HEK293T (cell line): ENCODE data around the gene THEM4.
"Not testable (repeated sequence)": the region's sequence is repeated elsewhere in the genome, so short reads cannot be mapped to it uniquely, and the experiment has no call there.

Experiments used
- CTCF ChIA-PET: fragments of 350-600 bp; formaldehyde crosslinking; extraction: SDS; loops from one replicate; lab custom pipeline; 2021; ENCODE audit warnings: antibody characterized with exemption, inconsistent platforms; lab: Yijun Ruan, JAX
- POLR2A ChIA-PET: fragments of 350-600 bp; formaldehyde crosslinking; extraction: SDS; loops from one replicate; lab custom pipeline; 2020; ENCODE audit warnings: antibody characterized with exemption, inconsistent platforms; lab: Yijun Ruan, JAX
- DNase-seq: peaks from one replicate; pipeline ENCODE4 v3.0.0; 2012; ENCODE audit warnings: mixed read lengths; ENCODE audit errors: extremely low spot score
- ARNT ChIP-seq: fragments of 450-650 bp; IDR thresholded peaks from 2 replicates; pipeline ENCODE4 v1.6.1; 2017; ENCODE audit warnings: mild to moderate bottlenecking
- BHLHE40 ChIP-seq: fragments of 450-650 bp; IDR thresholded peaks from 2 replicates; pipeline ENCODE4 v1.6.1; 2016; ENCODE audit warnings: mild to moderate bottlenecking, moderate library complexity, borderline replicate concordance
- CTBP1 ChIP-seq: fragments of 450-650 bp; IDR thresholded peaks from 2 replicates; pipeline ENCODE4 v1.6.1; 2016; ENCODE audit warnings: borderline replicate concordance
- ELF4 ChIP-seq: fragments of 450-650 bp; IDR thresholded peaks from 2 replicates; pipeline ENCODE4 v1.6.1; 2017; ENCODE audit warnings: antibody characterized with exemption
- FOXA1 ChIP-seq: fragments of 450-650 bp; IDR thresholded peaks from 2 replicates; pipeline ENCODE4 v1.6.1; 2016; ENCODE audit warnings: mild to moderate bottlenecking
- FOXK2 ChIP-seq: fragments of 450-650 bp; IDR thresholded peaks from 2 replicates; pipeline ENCODE4 v1.6.1; 2016; ENCODE audit warnings: mild to moderate bottlenecking
- FOXM1 ChIP-seq: fragments of 450-650 bp; IDR thresholded peaks from 2 replicates; pipeline ENCODE4 v1.6.1; 2017; ENCODE audit warnings: mild to moderate bottlenecking, borderline replicate concordance
- HDGF ChIP-seq: fragments of 450-650 bp; IDR thresholded peaks from 2 replicates; pipeline ENCODE4 v1.6.1; 2017; ENCODE audit warnings: antibody characterized with exemption, borderline replicate concordance
- L3MBTL2 ChIP-seq: fragments of 450-650 bp; conservative IDR thresholded peaks from 2 replicates; pipeline ENCODE4 v1.6.1; 2016; ENCODE audit warnings: mild to moderate bottlenecking
- LEF1 ChIP-seq: fragments of 450-650 bp; IDR thresholded peaks from 2 replicates; pipeline ENCODE4 v1.6.1; 2017; ENCODE audit warnings: mild to moderate bottlenecking, borderline replicate concordance
- NFRKB ChIP-seq: fragments of 450-650 bp; IDR thresholded peaks from 2 replicates; pipeline ENCODE4 v1.6.1; 2016; ENCODE audit warnings: mild to moderate bottlenecking, moderate library complexity
- SUZ12 ChIP-seq: fragments of 450-650 bp; IDR thresholded peaks from 2 replicates; pipeline ENCODE4 v1.6.1; 2016; ENCODE audit warnings: mild to moderate bottlenecking
- TARDBP ChIP-seq: fragments of 450-650 bp; IDR thresholded peaks from 2 replicates; pipeline ENCODE4 v1.6.1; 2016
- ZNF384 ChIP-seq: fragments of 450-650 bp; IDR thresholded peaks from 2 replicates; pipeline ENCODE4 v1.6.1; 2016
- TF ChIP-seq, protein P1 (sequence below): fragments of 450-650 bp; IDR thresholded peaks from 2 replicates; pipeline ENCODE4 v1.6.1; 2016

The THEM4 gene

DNA sequence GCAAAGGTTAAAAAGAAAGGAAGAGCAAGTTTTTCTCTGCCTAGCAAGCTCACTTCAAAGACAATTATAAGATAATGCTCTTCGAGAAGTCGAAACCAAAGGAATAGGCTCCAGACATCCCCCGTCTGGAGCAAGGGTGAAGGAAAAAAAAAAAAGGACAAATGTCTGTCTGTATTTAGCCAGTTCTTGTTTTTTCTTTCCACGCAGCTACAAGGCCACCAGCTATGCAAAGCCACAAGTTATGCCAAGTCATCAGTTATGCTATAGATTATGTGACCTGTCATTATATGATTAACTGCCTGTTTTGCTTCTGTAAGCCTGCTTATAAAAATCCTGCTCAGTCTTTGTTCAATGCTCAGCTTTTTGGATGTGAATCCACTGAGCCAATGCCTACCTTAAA lies 53.4 kb downstream of the THEM4 start:
- TF ChIP-seq CTBP1 = no peak
- TF ChIP-seq, protein P1, sequence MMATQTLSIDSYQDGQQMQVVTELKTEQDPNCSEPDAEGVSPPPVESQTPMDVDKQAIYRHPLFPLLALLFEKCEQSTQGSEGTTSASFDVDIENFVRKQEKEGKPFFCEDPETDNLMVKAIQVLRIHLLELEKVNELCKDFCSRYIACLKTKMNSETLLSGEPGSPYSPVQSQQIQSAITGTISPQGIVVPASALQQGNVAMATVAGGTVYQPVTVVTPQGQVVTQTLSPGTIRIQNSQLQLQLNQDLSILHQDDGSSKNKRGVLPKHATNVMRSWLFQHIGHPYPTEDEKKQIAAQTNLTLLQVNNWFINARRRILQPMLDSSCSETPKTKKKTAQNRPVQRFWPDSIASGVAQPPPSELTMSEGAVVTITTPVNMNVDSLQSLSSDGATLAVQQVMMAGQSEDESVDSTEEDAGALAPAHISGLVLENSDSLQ = peak; percentile 46; the same call in 1 of the 2 replicates
- DNase-seq = no peak
- POLR2A ChIA-PET = interaction anchor here (0.9 kb wide), 1 partner anchor 93 kb away, joined by 4 read pairs; the partner anchor contains the start of gene MRPL9
- CTCF ChIA-PET = no interaction called here

DNA sequence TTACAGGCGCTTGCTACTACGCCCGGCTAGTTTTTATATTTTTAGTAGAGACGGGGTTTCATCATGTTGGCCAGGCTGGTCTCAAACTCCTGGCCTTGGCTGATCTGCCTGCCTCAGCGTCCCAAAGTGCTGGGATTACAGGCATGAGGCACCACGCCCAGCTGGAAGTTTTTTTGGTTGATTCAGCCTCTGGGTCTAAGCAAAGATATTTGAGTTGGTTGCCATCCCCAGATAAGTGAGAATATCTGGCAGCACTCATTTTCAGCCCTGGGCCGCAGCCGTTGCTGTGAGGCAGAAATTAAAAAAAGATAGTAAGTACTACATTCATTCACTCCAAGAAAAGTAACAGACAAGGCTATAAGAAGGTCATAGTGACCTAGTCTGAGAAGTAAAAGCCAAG lies 53.8 kb downstream of the THEM4 start:
- not testable (repeated sequence) for DNase-seq
- ChIA-PET CTCF (interaction anchor here (0.6 kb wide), 1 partner anchor 39 kb away, joined by 4 read pairs; no protein-coding TSS in a partner anchor), POLR2A (interaction anchor here (0.9 kb wide), 1 partner anchor 92 kb away, joined by 4 read pairs; the partner anchor contains the start of gene MRPL9)

DNA sequence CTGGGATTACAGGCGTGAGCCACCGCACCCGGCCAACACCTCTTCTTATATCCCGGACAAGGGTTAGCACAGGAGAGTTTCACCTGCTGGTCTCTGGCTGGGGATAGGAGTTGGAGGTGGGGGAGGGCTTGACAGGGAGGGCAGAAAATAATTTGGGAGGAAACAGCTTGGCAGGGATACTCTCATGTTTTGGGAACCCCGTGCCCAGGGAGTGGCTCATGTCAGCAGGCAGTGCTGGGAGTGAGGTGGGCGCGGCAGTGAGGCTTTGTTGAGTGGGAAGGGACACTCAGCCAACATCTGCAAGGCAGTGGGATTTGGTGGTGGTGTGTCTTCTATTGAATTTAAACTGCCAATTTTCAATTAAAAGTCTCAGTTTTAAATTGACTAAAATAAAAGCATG lies 54.7 kb downstream of the THEM4 start:
- CTCF ChIA-PET = interaction anchor here (0.6 to 1.7 kb wide), 2 partner anchors 10 to 38 kb away, joined by 4 to 7 read pairs; no protein-coding TSS in a partner anchor
- POLR2A ChIA-PET = no interaction called here
- DNase-seq = no peak
- TF ChIP-seq ELF4 = no peak
- no peak for TF ChIP-seq FOXK2
- TF ChIP-seq TARDBP = no peak
- TF ChIP-seq L3MBTL2 = no peak
- TF ChIP-seq ARNT = no peak
- no peak for TF ChIP-seq LEF1

DNA sequence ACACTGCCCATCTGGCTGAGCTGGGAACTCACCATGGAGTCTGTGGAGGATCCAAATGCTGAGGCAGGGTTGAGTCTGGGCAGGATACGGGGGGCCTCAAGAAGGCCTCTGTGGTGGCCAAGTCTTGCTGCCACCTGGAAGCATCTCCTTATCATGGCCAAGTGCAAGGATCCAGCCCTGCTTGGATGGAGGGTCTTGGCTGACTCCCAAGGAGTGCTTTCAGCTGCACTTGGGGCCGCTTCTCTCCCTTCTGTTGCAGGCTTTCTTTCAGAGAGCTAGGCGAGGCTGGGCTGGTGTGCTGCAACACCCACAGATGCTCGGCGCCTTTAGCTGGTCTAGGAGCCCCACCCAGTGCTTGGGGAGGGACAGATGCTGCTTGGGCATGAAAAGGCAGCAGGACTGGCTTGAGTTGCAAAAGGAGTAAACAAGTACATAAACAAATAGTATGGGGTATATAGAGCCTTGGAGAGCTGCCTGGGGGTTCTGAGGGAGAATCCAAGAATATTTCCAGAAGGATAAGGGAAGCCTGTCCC lies 55.8 kb downstream of the THEM4 start, which contains the start of gene THEM5:
TSS of gene THEM5 (minus strand) at position 302 of the 533 bp plus-strand sequence. CDS start at position 155, 147 bp downstream.
- ChIA-PET CTCF (interaction anchor here (1.7 kb wide), 1 partner anchor 9 kb away, joined by 7 read pairs; no protein-coding TSS in a partner anchor), POLR2A (no interaction called here)
- no peak for TF ChIP-seq CTBP1
- TF ChIP-seq FOXM1 = no peak
- TF ChIP-seq BHLHE40 = no peak
- no peak for TF ChIP-seq ZNF384
- TF ChIP-seq LEF1 = no peak
- no peak for DNase-seq

DNA sequence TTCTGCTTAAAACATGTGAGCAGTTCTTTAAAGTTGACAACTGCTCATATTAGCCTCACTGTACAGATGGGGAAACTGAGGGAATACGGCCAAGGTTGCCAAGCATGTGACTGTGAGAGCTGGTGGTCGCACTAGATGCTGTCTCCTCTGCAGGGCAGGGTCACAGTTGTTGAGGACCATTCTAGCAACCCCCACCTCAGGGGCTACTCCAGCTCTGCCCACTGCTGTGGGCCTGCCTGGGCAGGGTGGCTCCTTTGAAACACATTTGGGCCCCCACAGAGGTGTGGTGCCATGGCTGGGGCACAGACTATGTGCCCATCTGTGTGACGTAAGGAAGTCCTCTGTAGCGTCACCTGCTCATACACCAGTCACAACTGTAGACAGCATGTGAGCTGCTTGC lies 56.6 kb downstream of the THEM4 start:
- ChIA-PET POLR2A (no interaction called here), CTCF (interaction anchor here (1.7 kb wide), 1 partner anchor 8 kb away, joined by 7 read pairs; no protein-coding TSS in a partner anchor)
- DNase-seq = no peak
- TF ChIP-seq BHLHE40 = no peak

DNA sequence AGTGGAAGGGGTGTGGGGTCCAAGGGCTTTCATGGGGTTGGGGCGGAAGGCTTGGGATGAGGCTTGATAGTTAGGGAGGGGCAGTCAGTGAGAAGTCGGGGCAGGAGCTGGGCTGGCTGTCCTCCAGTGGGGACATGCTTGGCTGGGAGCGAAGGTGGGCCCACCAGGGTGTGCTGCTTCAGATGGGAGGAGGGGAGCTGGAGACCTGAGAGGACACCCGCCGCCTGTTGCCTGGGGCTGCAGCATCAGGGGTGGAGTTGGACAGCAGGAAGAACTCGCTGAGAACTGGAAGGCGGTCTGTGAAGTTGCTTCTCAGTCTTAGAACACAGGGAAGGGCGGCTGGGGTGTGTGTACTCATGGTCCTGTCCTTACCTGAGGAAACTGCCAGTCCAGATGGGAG lies 57.4 kb downstream of the THEM4 start:
- CTCF ChIA-PET = interaction anchor here (0.6 kb wide), 1 partner anchor 12 kb away, joined by 4 read pairs; no protein-coding TSS in a partner anchor
- DNase-seq = no peak
- TF ChIP-seq ARNT (no peak), BHLHE40 (no peak), ZNF384 (no peak), TARDBP (no peak), SUZ12 (no peak), CTBP1 (no peak), ELF4 (no peak), HDGF (no peak), FOXK2 (no peak)
- POLR2A ChIA-PET = no interaction called here

DNA sequence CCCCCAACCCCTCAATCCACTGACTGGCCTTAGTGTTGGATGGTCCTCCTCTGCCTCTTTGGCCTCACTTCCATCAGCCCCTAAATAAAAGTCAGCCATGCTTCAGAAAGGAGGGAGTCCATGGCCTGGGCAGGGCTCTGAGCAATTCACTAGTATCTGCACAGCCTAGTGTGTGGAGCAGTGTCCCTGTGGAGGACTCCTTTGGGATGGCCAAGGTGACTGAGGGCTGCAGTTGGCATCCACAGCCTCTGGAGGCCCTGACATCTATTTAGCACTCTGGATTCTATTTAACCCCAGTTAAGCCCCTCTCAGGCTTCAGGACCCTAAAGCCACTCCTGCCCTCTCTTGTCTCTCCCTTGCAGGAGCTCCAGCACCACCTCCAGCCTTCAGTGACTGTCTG lies 59.4 kb downstream of the THEM4 start:
- ChIA-PET POLR2A (no interaction called here), CTCF (interaction anchor here (1.5 kb wide), 1 partner anchor 13 kb away, joined by 5 read pairs; no protein-coding TSS in a partner anchor)

DNA sequence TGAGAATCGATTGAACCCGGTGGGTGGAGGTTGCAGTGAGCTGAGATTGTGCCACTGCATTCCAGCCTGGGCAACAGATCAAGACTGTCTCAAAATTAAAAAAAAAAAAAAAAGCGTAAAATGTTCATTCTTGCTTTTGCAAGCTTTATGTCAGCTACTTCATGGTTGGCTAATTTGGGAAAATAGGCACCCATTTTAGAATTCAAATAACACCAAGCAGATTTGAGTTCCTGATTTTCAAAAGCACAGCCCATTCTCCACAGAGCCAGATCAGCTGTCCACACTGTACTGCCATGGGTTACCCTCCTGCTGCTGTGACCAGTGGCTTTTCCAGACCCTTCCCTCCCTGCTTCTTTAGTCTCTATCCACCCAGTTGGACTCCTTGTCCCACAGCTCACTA lies 60.2 kb downstream of the THEM4 start:
- TF ChIP-seq NFRKB = no peak
- TF ChIP-seq LEF1 = no peak
- TF ChIP-seq TARDBP = no peak
- TF ChIP-seq L3MBTL2 = no peak
- TF ChIP-seq, protein P1 = no peak
- TF ChIP-seq FOXM1 = no peak
- TF ChIP-seq HDGF = no peak
- TF ChIP-seq SUZ12 = no peak
- ChIA-PET CTCF (interaction anchor here (1.5 kb wide), 1 partner anchor 12 kb away, joined by 5 read pairs; no protein-coding TSS in a partner anchor), POLR2A (interaction anchor here (1.1 kb wide), 1 partner anchor 9 kb away, joined by 3 read pairs; no protein-coding TSS in a partner anchor)
- no peak for DNase-seq

More for the DNA sequence above, 59.4 kb downstream of the THEM4 start:
- no peak for DNase-seq
- TF ChIP-seq L3MBTL2 (no peak), FOXA1 (no peak), SUZ12 (no peak), NFRKB (no peak), HDGF (no peak), ARNT (no peak), TARDBP (no peak), FOXM1 (no peak), BHLHE40 (no peak)
